ENCODE measurements around the gene PDE6C. TPM values are rescaled to one million over a fixed set of nuclear protein-coding genes. Genes with fewer than 3 reads are reported as not detected.
A peak's percentile ranks its signal among the peaks of the same experiment; 100 is the strongest.

Gene PDE6C
- polyA plus RNA-seq, 1 donor (not counting 4 experiments of a cell fraction or from before 2014, with no cell fraction given), result not detected

- Histone ChIP-seq H3K36me3 (ENCODE audit: control insufficient read depth in 2 of 2, extremely low read depth in 1 of 2, insufficient read depth in 2 of 2, low read length in 2 of 2) (peaks cover 2 to 4% of the 10 kb centered on the region in 2 experiments), H4K20me1 (ENCODE audit: control insufficient read depth, extremely low read depth, insufficient read depth, low read length) (no peaks in the 10 kb centered on the region), H3K4me2 (ENCODE audit: control insufficient read depth, extremely low read depth, insufficient read depth, low read depth, low read length) (peak within 1 kb of the TSS; percentile 85), H3K27ac (ENCODE audit: control insufficient read depth, insufficient read depth, low read length) (peak within 1 kb of the TSS; percentile 82), H3K9me1 (ENCODE audit: control insufficient read depth, extremely low read depth, insufficient read depth, low read length) (no peaks in the 10 kb centered on the region), H3K4me3 (ENCODE audit: control insufficient read depth in 2 of 3, extremely low read depth in 1 of 3, insufficient read depth in 2 of 3, low read depth in 1 of 3, low read length in 3 of 3) (peak within 1 kb of the TSS; percentile 60 to 93 (median 90)), H3K79me2 (ENCODE audit: control insufficient read depth, insufficient read depth, low read length) (peaks cover 9% of the 10 kb centered on the region), H3K9me3 (ENCODE audit: control insufficient read depth, low read depth, low read length) (no peaks in the 10 kb centered on the region), H2AFZ (ENCODE audit: control insufficient read depth, low read length) (peak within 1 kb of the TSS; percentile 96), H3K27me3 (ENCODE audit: control insufficient read depth, extremely low read depth, insufficient read depth, low read length) (no peaks in the 10 kb centered on the region), H3K4me1 (ENCODE audit: control insufficient read depth, extremely low read depth, insufficient read depth, low read length) (peaks cover 13% of the 10 kb centered on the region), H3K9ac (ENCODE audit: control insufficient read depth, extremely low read depth, insufficient read depth, low read length) (peak within 1 kb of the TSS; percentile 90)
- TF ChIP-seq CTCF (optimal IDR thresholded peaks at IDR 0.05 in 1 of 3, IDR thresholded peaks at IDR 0.05 in 1 of 3, conservative IDR thresholded peaks at IDR 0.05 in 1 of 3; ENCODE audit: extremely low read depth in 1 of 3, insufficient read depth in 2 of 3, low read length in 3 of 3) (peak; percentile 29 to 61 (median 52)), EZH2 (IDR thresholded peaks at IDR 0.05; ENCODE audit: low read length) (no peak)
- DNase-seq (ENCODE audit: low read depth, low spot score) (peak; percentile 40), FAIRE-seq (peak; percentile 29)
- dilution Hi-C loops (cut with MboI; ENCODE audit: extremely low pct_ligation_motif_present, low sequenced_read_pairs), result no loop called here
Measured at GRCh38 chr10:93702210-93703001, 90.1 kb downstream of the PDE6C start, which contains the start of gene FRA10AC1. TSS of gene FRA10AC1 (minus strand) at chr10:93702592. CDS start at chr10:93700106, 2,486 bp downstream.

- peak overlapping the region; percentile 85 for H3K4me2 ChIP-seq (ENCODE audit: control insufficient read depth, extremely low read depth, insufficient read depth, low read depth, low read length)
- H2AFZ ChIP-seq (ENCODE audit: control insufficient read depth, low read length), result peak overlapping the region; percentile 95
- no peaks in the 10 kb centered on the region for H3K9me1 ChIP-seq (ENCODE audit: control insufficient read depth, extremely low read depth, insufficient read depth, low read length)
- peaks cover 13% of the 10 kb centered on the region for H3K4me1 ChIP-seq (ENCODE audit: control insufficient read depth, extremely low read depth, insufficient read depth, low read length)
- H3K27me3 ChIP-seq (ENCODE audit: control insufficient read depth, extremely low read depth, insufficient read depth, low read length), result no peaks in the 10 kb centered on the region
- dilution Hi-C loops (cut with MboI; ENCODE audit: extremely low pct_ligation_motif_present, low sequenced_read_pairs), result no loop called here
- H3K9me3 ChIP-seq (ENCODE audit: control insufficient read depth, low read depth, low read length), result no peaks in the 10 kb centered on the region
- H4K20me1 ChIP-seq (ENCODE audit: control insufficient read depth, extremely low read depth, insufficient read depth, low read length), result no peaks in the 10 kb centered on the region
- DNase-seq (ENCODE audit: low read depth, low spot score) (no peak), FAIRE-seq (no peak)
- peaks cover 9% of the 10 kb centered on the region for H3K79me2 ChIP-seq (ENCODE audit: control insufficient read depth, insufficient read depth, low read length)
- peaks cover 2 to 4% of the 10 kb centered on the region in 2 experiments for H3K36me3 ChIP-seq (ENCODE audit: control insufficient read depth in 2 of 2, extremely low read depth in 1 of 2, insufficient read depth in 2 of 2, low read length in 2 of 2)
- peak overlapping the region; percentile 90 for H3K9ac ChIP-seq (ENCODE audit: control insufficient read depth, extremely low read depth, insufficient read depth, low read length)
- H3K27ac ChIP-seq (ENCODE audit: control insufficient read depth, insufficient read depth, low read length), result peak overlapping the region; percentile 62
- H3K4me3 ChIP-seq (ENCODE audit: control insufficient read depth in 2 of 3, extremely low read depth in 1 of 3, insufficient read depth in 2 of 3, low read depth in 1 of 3, low read length in 3 of 3), result peak overlapping the region; percentile 60 to 93 (median 90)
- TF ChIP-seq CTCF (optimal IDR thresholded peaks at IDR 0.05 in 1 of 3, IDR thresholded peaks at IDR 0.05 in 1 of 3, conservative IDR thresholded peaks at IDR 0.05 in 1 of 3; ENCODE audit: extremely low read depth in 1 of 3, insufficient read depth in 2 of 3, low read length in 3 of 3) (no peak), EZH2 (IDR thresholded peaks at IDR 0.05; ENCODE audit: low read length) (no peak)
Measured at GRCh38 chr10:93703066-93703465, 90.7 kb downstream of the PDE6C start.
